HG03108 (cell line): ENCODE data around the gene PDIA5.
A peak's percentile ranks its signal among the peaks of the same experiment; 100 is the strongest.

Experiments
- ATAC-seq: cut with Tn5 transposase; IDR thresholded peaks from one replicate; pipeline ENCODE4 v1.9.1; 2021; ENCODE audit warnings: moderate library complexity; ENCODE audit not compliant: unreplicated experiment

PDIA5 gene

DNA sequence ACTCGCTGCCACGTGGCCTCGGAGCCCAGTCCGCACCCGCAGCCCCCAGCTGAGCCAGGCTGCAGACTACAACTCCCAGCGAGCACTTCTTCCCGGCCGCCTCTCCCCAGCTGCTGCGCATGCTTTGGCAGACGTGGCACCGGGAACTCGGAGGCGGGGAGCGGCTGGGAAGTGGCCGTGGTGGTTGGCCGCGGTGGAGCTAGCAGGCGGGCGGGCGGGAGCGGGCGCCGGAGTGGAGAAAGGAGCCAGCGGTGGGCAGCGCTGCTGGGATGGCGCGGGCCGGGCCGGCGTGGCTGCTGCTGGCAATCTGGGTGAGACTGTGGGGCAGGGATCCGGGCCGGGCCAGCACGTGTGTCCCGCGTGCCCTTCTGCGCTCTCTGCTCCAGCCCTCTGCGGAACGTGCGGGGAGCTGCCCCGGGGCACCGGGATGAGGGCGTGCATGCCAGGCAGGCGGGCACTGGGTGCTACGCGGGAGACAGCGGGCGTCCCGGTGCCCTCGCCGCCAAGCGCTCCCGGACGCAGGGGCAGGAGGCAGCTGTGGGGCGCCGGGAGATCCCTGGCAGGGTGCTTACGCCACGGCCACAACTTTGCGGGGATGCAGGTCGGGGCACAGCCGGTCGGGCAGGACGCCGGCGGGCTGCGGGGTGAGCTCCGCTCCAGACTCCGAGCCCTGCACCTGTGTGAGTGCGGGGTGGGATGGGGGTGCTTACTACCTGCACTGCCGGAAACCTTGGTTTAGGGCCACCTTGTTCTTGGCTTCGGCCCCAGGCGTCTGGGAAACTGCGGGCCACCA lies at the start of gene PDIA5:
Gene PDIA5, plus strand, starts transcription at position 130 of the 793 bp plus-strand sequence. Its CDS starts 140 bp downstream, at position 270.
- peak; percentile 90 for ATAC-seq

- ATAC-seq = no peak
These were observed 48.1 kb upstream of the PDIA5 start for GRCh38 chr3:123018683-123019082.

- no peak for ATAC-seq
These were observed 47.7 kb upstream of the PDIA5 start for GRCh38 chr3:123019161-123019560.

DNA sequence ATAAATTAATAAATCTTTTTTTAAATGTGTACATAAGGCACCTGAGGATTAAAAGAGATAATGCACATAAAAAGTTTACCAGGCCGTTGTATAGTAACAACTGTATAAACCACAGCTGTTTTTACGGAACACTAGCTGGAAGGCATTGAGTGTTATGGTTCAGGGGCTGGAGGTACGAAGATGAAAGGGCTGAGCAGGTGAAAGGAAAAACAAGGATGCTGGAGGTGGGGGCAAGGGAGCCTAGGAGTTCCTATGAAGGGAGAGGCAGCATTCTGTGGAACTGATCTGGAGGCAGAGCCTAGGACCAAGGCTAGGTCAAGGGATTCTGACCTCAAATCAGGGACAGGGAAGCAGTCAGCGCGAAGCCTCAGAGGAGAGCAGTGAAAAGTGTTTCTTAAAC lies 47.2 kb upstream of the PDIA5 start:
- no peak for ATAC-seq

GRCh38 chr3:123020709-123021108 lies 46.1 kb upstream of the PDIA5 start:
- no peak for ATAC-seq

DNA sequence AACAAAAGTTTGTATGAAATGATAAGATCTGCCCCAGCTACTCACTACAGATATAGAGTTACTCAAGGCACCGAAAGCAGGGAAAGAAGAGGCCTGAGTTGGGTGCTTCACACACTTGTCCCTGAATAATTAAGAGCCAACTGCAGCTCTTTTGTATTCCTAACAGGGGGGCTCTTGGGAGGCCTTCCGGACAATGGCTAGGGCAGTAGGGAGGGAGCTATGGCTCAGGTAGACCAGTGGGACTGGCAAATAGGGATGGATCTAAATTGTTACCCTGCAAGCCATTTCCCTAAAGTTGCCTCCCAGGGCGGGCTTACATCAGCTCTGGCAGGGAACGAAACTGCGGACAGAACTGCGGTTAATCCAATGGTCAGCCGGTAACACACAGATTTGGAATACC lies 45.4 kb upstream of the PDIA5 start:
- ATAC-seq = no peak

DNA sequence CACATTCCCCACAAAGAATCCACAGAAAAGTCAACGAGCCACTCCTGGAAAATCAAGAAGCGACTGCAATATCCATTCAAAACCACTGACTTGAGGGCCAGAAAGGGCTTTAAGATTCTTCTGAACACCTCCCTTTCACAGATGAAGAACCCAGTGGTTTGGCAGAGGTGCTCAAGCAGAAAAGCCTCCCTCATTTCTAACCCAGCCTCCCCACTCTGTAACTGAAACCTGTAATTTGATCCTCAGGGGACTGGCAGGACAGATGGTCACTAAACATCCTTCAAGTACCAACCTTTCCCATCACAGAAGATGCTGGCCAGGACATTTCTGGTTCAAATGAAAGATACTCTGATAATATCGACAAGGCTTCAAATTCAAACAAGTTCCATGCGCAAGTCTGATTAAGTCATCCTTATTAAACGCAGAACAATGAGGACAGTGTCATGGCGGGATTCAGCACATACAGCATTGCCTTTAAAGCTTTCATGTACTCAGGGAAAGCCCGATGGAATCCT lies 44.8 kb upstream of the PDIA5 start:
- no peak for ATAC-seq

DNA sequence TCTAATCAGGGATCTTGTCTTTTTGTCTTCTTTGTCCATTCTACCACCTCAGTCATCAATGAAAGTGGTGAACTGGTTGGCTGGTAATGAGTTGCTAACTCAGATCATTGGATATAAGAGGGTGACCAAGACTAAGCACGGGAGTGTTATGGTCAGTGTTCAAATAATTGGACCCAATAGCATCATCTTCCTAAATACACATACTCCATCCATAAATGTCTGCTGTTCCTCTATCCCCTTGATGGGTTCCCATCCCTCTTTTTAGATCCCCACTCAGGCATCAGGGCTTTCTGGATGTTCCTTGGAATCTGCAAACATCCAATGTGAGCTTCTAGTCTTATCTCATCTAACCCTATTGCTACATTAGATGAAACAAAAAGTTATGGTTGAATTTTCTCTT lies 42.8 kb upstream of the PDIA5 start:
- no peak for ATAC-seq

- ATAC-seq = no peak
These were observed 40.9 kb upstream of the PDIA5 start for GRCh38 chr3:123025642-123026521.

DNA sequence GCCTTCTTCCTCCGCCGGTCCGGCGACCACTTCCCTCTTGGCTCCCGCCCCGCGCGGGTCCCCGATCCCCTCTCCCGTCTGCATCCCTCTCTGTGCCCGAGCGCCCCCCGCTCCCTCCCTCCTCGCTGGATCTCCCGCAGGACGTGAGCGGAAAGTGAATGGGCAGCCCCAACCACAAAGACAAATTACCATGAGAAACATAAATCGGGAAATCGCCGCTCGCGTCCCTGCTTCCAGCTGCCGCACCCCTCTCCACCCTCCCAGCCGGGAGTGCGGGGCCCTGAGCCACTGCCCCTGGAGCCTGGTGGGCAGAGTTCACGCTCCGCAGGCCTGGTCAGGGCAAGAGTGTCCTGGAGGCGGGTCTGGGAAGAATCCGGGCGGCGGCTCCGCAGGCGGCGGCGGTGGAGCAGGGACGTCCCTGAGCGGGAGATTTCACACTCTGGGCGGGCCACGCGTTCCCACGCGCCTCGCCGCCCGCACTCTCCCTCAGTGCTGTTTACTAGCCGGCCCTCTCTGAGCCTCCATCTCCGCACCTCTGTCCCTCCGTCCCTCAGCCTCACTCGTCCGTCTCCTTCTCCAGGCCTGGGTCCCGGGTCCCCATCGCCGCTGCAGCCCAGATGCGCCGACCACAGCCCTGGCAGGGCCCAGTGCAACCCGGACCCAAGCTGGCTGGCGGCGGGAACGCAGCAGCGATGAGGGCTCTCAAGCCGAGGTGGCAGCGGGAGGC lies 40.1 kb upstream of the PDIA5 start:
- ATAC-seq = no peak

DNA sequence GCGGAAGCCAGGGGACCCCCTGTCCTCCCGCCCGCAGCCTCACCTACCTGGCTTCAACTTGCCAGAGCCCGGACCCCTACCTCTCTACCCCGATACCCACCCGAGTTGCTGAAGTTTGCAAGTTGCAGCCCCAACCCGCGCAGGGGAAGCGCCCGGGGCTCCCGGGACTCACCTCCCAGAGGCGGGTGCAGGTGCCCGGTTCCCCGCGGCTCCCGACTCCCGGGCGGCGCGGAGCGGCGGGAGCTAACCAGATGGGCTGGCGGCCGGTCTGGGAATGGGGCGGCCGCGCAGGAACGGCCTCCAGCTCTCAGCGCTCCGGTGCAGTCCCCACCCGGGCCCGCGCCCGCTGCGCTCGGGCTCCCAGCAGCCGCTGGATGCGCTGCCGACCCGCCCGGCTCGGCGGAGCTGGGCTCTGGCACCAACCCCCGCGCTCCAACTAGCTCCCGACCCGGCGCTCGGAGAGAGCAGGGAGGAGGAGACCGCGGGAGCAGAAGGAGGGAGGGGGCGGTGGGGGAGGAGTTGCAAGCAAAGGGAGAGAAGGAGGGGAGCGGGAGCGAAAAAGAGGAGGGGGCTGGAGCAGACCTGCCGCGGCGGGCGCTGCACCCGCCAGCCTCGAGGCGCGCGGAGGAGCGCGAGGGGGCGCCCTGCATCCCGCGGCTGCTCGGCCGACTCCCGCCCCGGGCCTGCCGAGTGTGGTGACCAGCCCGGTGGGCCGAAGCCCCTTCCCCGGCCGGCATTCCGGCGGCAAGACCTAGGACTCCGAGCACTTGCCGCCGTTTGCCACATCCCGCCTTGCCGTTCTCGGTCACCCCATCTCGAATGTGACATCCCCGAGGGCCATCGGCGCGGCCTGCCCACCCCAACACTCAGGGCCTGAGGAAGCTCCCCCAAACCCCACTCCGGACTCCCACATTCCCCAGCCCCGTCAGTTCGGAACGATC lies 39.3 kb upstream of the PDIA5 start, which contains the start of gene SEMA5B:
Gene SEMA5B, minus strand, starts transcription at position 472 of the 941 bp plus-strand sequence. CDS start 66,500 bp downstream, outside the sequence.
- no peak for ATAC-seq

DNA sequence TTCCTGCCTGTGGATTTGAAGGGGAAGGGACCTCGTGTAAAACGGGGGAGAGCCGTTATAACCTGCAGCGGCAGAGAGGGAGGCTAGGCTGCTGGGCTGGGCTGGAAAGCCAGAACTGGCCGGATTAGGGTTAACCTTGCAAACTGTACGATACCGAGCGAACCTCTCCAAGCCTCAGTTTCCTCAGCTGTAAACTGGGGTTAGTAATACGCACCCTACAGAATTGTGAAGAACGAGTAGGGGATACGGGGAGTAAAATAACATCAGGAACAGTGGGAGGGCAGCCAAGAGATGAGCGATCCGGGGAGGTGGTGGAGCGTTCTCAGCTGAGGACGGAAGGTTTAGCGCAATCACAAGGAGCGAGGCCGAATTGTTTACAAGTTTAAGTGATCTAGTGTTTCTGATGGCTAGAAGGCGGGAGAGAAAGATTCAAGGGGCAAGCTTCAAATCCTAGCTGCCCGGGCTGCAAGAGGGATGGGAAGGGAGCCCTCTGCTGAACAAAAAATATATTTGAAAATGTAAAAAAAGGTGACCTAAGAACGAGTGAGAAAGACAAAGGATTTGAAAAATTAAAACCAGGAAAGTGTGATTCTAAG lies 38.5 kb upstream of the PDIA5 start:
- ATAC-seq = no peak

DNA sequence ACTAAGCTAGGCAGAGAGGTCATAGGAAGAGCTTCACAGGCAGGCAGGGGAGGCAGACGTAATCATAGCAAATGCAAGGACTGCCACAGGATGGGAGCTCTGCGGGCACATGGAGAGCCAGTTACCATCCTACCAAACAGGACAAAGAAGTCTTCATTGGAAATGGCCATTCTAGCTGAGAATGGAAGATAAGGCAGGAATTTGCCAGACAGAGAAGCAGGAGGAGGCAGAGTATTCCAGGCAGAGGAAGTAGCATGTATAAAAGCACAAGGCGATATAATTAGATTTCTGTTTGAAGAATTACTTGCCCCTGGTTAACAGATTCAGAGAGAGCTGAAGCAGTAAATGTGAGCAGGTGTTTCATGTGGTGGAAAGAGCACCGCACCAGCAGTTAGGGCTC lies 35.8 kb upstream of the PDIA5 start:
- no peak for ATAC-seq

DNA sequence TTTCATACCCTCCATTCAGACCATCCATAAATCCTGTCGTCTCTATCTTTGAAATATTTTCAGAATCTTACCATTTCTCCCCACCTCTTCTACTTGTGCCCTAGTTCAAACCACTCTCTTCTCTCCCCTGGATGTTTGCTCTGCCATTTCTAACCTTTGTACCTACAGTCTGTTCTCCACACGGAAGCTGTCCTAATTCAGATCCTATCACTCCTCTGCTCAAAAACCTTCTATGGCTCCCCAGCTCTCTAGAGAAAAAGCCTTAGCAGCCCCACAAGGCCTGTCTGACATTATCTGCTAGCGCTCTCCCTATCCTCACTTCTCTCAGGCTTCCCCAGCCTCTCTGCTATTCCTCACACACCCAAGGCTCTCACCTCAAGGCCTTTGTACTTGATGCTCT lies 34.8 kb upstream of the PDIA5 start:
- no peak for ATAC-seq

DNA sequence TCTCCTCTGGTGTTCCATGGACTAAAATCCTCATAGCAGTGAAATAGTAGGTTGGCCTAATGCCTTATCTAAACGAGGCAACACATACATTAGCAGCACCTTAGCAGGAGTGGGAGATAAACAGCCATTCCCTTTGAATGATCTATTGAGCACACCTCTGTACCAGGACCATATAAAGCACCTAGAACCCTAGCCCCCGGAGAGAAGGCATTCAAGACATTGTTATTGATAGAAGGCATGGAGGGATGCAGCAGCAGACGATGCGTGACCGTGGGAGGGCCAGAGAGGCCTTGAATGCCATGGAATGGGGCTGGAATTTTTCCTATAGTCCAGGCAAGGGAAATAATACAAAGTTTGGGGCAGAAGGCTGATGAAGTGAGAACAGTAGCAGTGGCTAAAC lies 32.7 kb upstream of the PDIA5 start:
- ATAC-seq = no peak

DNA sequence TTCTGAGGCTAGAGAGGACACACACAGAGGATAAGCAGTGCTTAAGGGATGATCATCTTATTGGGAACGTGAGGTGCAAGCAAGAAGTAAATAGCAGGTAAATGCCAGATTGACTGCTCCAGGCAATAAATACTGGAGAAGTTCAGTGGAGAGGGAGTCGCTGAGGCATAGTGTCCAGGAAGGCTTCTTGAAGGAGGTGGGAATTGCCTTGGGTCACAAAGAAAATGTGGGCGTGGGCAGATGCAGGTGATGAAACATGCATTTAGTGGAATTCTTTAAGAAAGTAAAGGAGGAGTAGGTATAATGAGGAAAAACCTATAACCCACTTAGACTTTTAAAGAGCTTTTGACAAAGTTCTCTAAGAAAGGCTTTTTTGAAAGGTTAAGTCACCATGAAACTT lies 31.8 kb upstream of the PDIA5 start:
- ATAC-seq = no peak

- no peak for ATAC-seq
These were observed 30.3 kb upstream of the PDIA5 start for GRCh38 chr3:123036352-123037014.

DNA sequence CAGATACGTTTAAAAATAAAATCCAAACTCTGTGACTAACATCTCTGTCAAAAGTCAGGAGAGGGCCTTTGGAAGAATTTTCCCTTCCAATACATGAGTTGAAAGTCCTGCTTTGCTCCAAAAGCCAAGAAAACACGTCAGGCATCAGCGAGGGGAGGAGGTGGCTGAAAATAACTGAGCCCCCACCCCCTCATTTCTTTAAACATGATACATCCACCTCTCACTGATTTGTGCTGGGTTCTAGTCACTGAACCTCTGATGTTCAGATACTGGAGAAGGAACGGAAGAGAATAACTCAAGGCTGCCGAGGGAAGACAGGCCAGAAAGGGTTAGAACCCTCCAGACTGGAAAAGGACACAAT lies 29.8 kb upstream of the PDIA5 start:
- no peak for ATAC-seq

DNA sequence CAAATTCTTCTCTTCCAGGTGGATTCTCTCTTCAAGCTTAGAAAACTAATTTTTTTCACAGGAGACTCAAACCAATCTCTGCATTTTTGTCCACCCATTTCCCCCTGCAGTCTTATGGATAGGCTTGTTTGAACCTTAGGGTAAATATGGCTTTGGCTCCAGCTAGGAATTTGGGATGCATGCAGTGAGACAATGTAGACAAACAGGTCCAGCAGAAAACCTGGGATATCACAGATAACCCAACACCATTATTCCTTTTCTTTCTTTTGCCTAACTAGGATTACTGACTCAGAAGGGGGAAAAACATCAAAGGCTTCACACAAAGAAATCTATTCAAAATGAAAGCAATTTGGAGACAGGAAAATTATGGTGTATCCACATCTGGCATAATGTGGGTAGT lies 28.1 kb upstream of the PDIA5 start:
- ATAC-seq = no peak
